ENCODE data around the gene CAMTA1. TPM values are rescaled to one million over a fixed set of nuclear protein-coding genes. Genes with fewer than 3 reads are reported as not detected.

Gene CAMTA1
- total RNA-seq, 3 donors from 2014 or later = 73.4 to 114 (median 82.6) TPM

GRCh38 chr1:7491109-7491817 lies 706.0 kb downstream of the CAMTA1 start:
- no peaks in the 10 kb centered on the region for H3K9me3 ChIP-seq
- intact Hi-C loops (cut with DNase I, micrococcal nuclease) = no loop called here
- peaks cover 13% of the 10 kb centered on the region for H3K4me1 ChIP-seq (ENCODE audit: low read depth)
- H3K4me3 ChIP-seq = no peak overlapping the region
- no peaks in the 10 kb centered on the region for H3K36me3 ChIP-seq (ENCODE audit: low read depth)
- no peak for TF ChIP-seq CTCF (IDR thresholded peaks at IDR 0.05)
- ATAC-seq (peak; percentile 76), DNase-seq (peak in 1 of 3 donors; percentile 37)

GRCh38 chr1:7491818-7492173 lies 706.5 kb downstream of the CAMTA1 start:
- TF ChIP-seq CTCF (IDR thresholded peaks at IDR 0.05) = no peak
- intact Hi-C loops (cut with DNase I, micrococcal nuclease) = no loop called here
- DNase-seq (no peak), ATAC-seq (peak; percentile 60)
- Histone ChIP-seq H3K4me1 (ENCODE audit: low read depth) (peaks cover 13% of the 10 kb centered on the region), H3K9me3 (no peaks in the 10 kb centered on the region), H3K36me3 (ENCODE audit: low read depth) (no peaks in the 10 kb centered on the region), H3K4me3 (no peak overlapping the region)

- Histone ChIP-seq H3K36me3 (ENCODE audit: low read depth) (no peaks in the 10 kb centered on the region), H3K9me3 (no peaks in the 10 kb centered on the region), H3K4me1 (ENCODE audit: low read depth) (peaks cover 13% of the 10 kb centered on the region), H3K4me3 (no peak overlapping the region)
- intact Hi-C loops (cut with DNase I, micrococcal nuclease) = no loop called here
- DNase-seq (no peak), ATAC-seq (no peak)
- TF ChIP-seq CTCF (IDR thresholded peaks at IDR 0.05) = no peak
Observed at GRCh38 chr1:7493711-7494454, 708.6 kb downstream of the CAMTA1 start.

GRCh38 chr1:7495962-7496361 lies 710.7 kb downstream of the CAMTA1 start:
- intact Hi-C loops (cut with DNase I, micrococcal nuclease) = no loop called here
- DNase-seq (no peak), ATAC-seq (no peak)
- TF ChIP-seq CTCF (IDR thresholded peaks at IDR 0.05) = no peak
- H3K4me3 ChIP-seq = no peak overlapping the region
- peaks cover 10% of the 10 kb centered on the region for H3K4me1 ChIP-seq (ENCODE audit: low read depth)
- no peaks in the 10 kb centered on the region for H3K9me3 ChIP-seq
- no peaks in the 10 kb centered on the region for H3K36me3 ChIP-seq (ENCODE audit: low read depth)

GRCh38 chr1:7497107-7497637 lies 711.9 kb downstream of the CAMTA1 start:
- H3K9me3 ChIP-seq = no peaks in the 10 kb centered on the region
- intact Hi-C loops (cut with DNase I, micrococcal nuclease) = no loop called here
- no peak for TF ChIP-seq CTCF (IDR thresholded peaks at IDR 0.05)
- no peak overlapping the region for H3K4me3 ChIP-seq
- DNase-seq (peak in 1 of 3 donors; percentile 12), ATAC-seq (no peak)
- H3K4me1 ChIP-seq (ENCODE audit: low read depth) = peaks cover under 1% of the 10 kb centered on the region
- no peaks in the 10 kb centered on the region for H3K36me3 ChIP-seq (ENCODE audit: low read depth)

Measured in mucosa of descending colon (tissue), 3 donors.